K562 (cell line): Measurements from ENCODE around the gene XPNPEP3. TPM values are rescaled to one million over a fixed set of nuclear protein-coding genes. Genes with fewer than 3 reads are reported as not detected.
A peak's percentile ranks its signal among the peaks of the same experiment; 100 is the strongest.

Source experiments
- DIDO1 ChIP-seq: fragments of 450-650 bp; IDR thresholded peaks from 2 replicates; pipeline ENCODE4 v1.6.1; 2016; ENCODE audit warnings: low read depth, missing biosample characterization, missing genetic modification characterization
- DPF2 ChIP-seq: fragments of 450-650 bp; IDR thresholded peaks from 2 replicates; pipeline ENCODE4 v1.6.1; 2016
- E2F6 ChIP-seq, 2 experiments: IDR thresholded peaks; 2 replicates each; pipeline ENCODE4 v1.6.1; 2011; ENCODE audit warnings: borderline replicate concordance in 1 of 2, control low read depth in 1 of 2, low read depth in 1 of 2, low read length in 1 of 2, mild to moderate bottlenecking in 1 of 2, mixed read lengths in 1 of 2, moderate library complexity in 1 of 2; ENCODE audit not compliant: insufficient read depth in 1 of 2, insufficient read length in 1 of 2, poor library complexity in 1 of 2, severe bottlenecking in 1 of 2; ENCODE audit errors: extremely low read depth in 1 of 2
- E2F8 ChIP-seq: fragments of 450-650 bp; IDR thresholded peaks from 2 replicates; pipeline ENCODE4 v1.7.1; 2018; ENCODE audit warnings: mild to moderate bottlenecking, low read depth; ENCODE audit not compliant: partially characterized antibody
- ILF3 ChIP-seq: fragments of 450-650 bp; IDR thresholded peaks from 2 replicates; pipeline ENCODE4 v1.6.1; 2018; ENCODE audit warnings: antibody characterized with exemption, mild to moderate bottlenecking, moderate library complexity, borderline replicate concordance
- MAFK ChIP-seq: IDR thresholded peaks from 2 replicates; pipeline ENCODE4 v1.6.1; 2011; ENCODE audit warnings: low read length, improper control_type of control experiment
- NR0B1 ChIP-seq: fragments of 450-650 bp; IDR thresholded peaks from one replicate; pipeline ENCODE4 v1.6.1; 2018; ENCODE audit warnings: mild to moderate bottlenecking, moderate library complexity; ENCODE audit not compliant: partially characterized antibody
- PHTF2 ChIP-seq: fragments of 250-450 bp; sonication (Bioruptor Pico); IDR thresholded peaks from 2 replicates; pipeline ENCODE4 v1.5.0; 2021; ENCODE audit warnings: mild to moderate bottlenecking
- PTTG1 ChIP-seq: fragments of 450-650 bp; IDR thresholded peaks from 2 replicates; pipeline ENCODE4 v1.6.1; 2016; ENCODE audit warnings: low read depth, mild to moderate bottlenecking, missing genetic modification characterization, missing compliant biosample characterization
- SMARCE1 ChIP-seq: fragments of 450-650 bp; IDR thresholded peaks from 2 replicates; pipeline ENCODE4 v1.7.1; 2016; ENCODE audit warnings: mild to moderate bottlenecking
- TEAD4 ChIP-seq, 2 experiments: sonication (generic) in 1 of 2; formaldehyde crosslinking in 1 of 2; IDR thresholded peaks; 2 replicates each; pipeline versions ENCODE4 v1.6.1 to v1.8.0; 2012 to 2022; ENCODE audit warnings: borderline replicate concordance in 1 of 2, inconsistent platforms in 1 of 2, low read length in 1 of 2, mild to moderate bottlenecking in 1 of 2, missing genetic modification reagents in 1 of 2
- TGIF2 ChIP-seq: sonication (generic); formaldehyde crosslinking; IDR thresholded peaks from 2 replicates; pipeline ENCODE4 v1.8.1; 2022; ENCODE audit warnings: mild to moderate bottlenecking, missing genetic modification reagents, moderate library complexity
- ZBTB7A ChIP-seq: IDR thresholded peaks from 2 replicates; pipeline ENCODE4 v1.6.1; 2011; ENCODE audit warnings: low read depth, mild to moderate bottlenecking, low read length, moderate library complexity, borderline replicate concordance; ENCODE audit not compliant: control insufficient read depth
- ZNF184 ChIP-seq: sonication (generic); formaldehyde crosslinking; IDR thresholded peaks from 2 replicates; pipeline ENCODE4 v1.5.0; 2020; ENCODE audit warnings: missing genetic modification reagents
- ZNF212 ChIP-seq: fragments of 450-650 bp; formaldehyde crosslinking; IDR thresholded peaks from 2 replicates; pipeline ENCODE4 v1.4.0; 2020; ENCODE audit warnings: mild to moderate bottlenecking
- ZNF398 ChIP-seq: fragments of 250-450 bp; sonication (Bioruptor Pico); IDR thresholded peaks from 2 replicates; pipeline ENCODE4 v1.8.0; 2021; ENCODE audit warnings: moderate library complexity, mild to moderate bottlenecking, inconsistent platforms
- ZNF445 ChIP-seq: fragments of 250-450 bp; sonication (Bioruptor Pico); IDR thresholded peaks from 2 replicates; pipeline ENCODE4 v1.4.0; 2020; ENCODE audit warnings: low read depth, mild to moderate bottlenecking, moderate library complexity
- ZNF589 ChIP-seq: fragments of 200-800 bp; sonication (Bioruptor generic); IDR thresholded peaks from 2 replicates; pipeline ENCODE4 v1.6.1; 2016; ENCODE audit warnings: low read depth, missing genetic modification characterization, missing compliant biosample characterization
- polyA plus RNA-seq, 8 experiments: library from polyadenylated mRNA; depleted of rRNA in 4 of 8; stranded (reverse) in 5 of 8; unstranded in 3 of 8; fragments of >200 nt; fragmentation: Nextera tagmentation in 2 of 8; fragmentation: Illumina TruSeq in 1 of 8; extraction: Ambion mirVana in 2 of 8; extraction: Trizol in 1 of 8; gene quantifications; 2 replicates each; pipeline versions ENCODE4 v1.2.1 to v1.2.3, GENCODE V29; 2011 to 2014; ENCODE audit warnings: inconsistent platforms in 1 of 8, missing spikeins in 1 of 8
- total RNA-seq, 7 experiments: library from RNA; depleted of rRNA in 6 of 7; stranded (reverse); fragments of >200 nt in 6 of 7; fragmentation: Illumina TruSeq in 2 of 7; extraction: Trizol in 2 of 7; gene quantifications; 2 replicates each; pipeline versions ENCODE4 v1.2.1 to v1.2.3, GENCODE V29; 2011 to 2021; ENCODE audit warnings: low replicate concordance in 1 of 7
- TF ChIP-seq, protein P1 (sequence below), 3 experiments: IDR thresholded peaks in 2 of 3; conservative IDR thresholded peaks in 1 of 3; 2 replicates each; pipeline ENCODE4 v1.5.1; 2011 to 2012; ENCODE audit warnings: low read length in 3 of 3, mild to moderate bottlenecking in 3 of 3, control low read depth in 2 of 3, improper control_type of control experiment in 1 of 3, inconsistent platforms in 1 of 3, low read depth in 1 of 3, mixed read lengths in 1 of 3, moderate library complexity in 1 of 3; ENCODE audit not compliant: insufficient read depth in 2 of 3

The XPNPEP3 gene
- total and polyA plus RNA-seq, 9 of the 15 experiments (the other 6 are each of a cell fraction or from before 2014, with no cell fraction given), result 9.1 to 22.6 (median 15.6) TPM

DNA sequence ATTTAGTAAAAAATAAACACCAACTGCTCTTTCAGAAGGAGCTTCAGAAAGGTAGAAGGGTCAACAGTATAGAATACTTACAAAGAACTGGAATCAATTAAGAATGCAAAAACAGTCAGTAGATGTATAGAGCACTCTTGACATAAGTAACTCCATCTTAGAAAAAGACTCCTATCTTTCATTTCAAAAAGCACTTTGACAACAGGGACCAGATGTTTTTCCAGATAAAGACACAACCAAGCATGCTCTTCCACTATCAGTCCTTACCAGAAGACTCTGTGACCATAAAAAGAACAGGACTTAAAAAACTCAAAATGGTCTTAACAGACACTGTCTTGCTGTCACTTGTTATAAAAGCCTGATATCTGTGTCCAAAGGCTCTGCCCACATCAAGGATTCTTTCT, 43.0 kb upstream of the XPNPEP3 start (continued):
- TF ChIP-seq E2F6 (IDR thresholded peaks at IDR 0.05; ENCODE audit: borderline replicate concordance in 1 of 2, extremely low read depth in 1 of 2, insufficient read depth in 1 of 2, insufficient read length in 1 of 2, low read depth in 1 of 2, low read length in 1 of 2, poor library complexity in 1 of 2, severe bottlenecking in 1 of 2) (no peak), SMARCE1 (peak; percentile 98), NR0B1 (no peak), ZNF184 (CRISPR knock-in tag) (no peak), PHTF2 (CRISPR knock-in tag) (peak; percentile 99), ZNF212 (CRISPR knock-in tag) (peak; percentile 97), ILF3 (no peak), ZNF398 (CRISPR knock-in tag) (peak; percentile 98), E2F8 (no peak), PTTG1 (tag) (peak; percentile 100), DPF2 (peak; percentile 99), TEAD4 (IDR thresholded peaks at IDR 0.05; ENCODE audit: low read length) (peak; percentile 99), TEAD4 (CRISPR knock-in tag; IDR thresholded peaks at IDR 0.05; ENCODE audit: borderline replicate concordance) (no peak), ZNF445 (peak; percentile 98), ZNF589 (peak; percentile 100), TGIF2 (CRISPR knock-in tag) (no peak), MAFK (no peak), DIDO1 (tag) (peak; percentile 95), ZBTB7A (no peak)
- TF ChIP-seq, protein P1, sequence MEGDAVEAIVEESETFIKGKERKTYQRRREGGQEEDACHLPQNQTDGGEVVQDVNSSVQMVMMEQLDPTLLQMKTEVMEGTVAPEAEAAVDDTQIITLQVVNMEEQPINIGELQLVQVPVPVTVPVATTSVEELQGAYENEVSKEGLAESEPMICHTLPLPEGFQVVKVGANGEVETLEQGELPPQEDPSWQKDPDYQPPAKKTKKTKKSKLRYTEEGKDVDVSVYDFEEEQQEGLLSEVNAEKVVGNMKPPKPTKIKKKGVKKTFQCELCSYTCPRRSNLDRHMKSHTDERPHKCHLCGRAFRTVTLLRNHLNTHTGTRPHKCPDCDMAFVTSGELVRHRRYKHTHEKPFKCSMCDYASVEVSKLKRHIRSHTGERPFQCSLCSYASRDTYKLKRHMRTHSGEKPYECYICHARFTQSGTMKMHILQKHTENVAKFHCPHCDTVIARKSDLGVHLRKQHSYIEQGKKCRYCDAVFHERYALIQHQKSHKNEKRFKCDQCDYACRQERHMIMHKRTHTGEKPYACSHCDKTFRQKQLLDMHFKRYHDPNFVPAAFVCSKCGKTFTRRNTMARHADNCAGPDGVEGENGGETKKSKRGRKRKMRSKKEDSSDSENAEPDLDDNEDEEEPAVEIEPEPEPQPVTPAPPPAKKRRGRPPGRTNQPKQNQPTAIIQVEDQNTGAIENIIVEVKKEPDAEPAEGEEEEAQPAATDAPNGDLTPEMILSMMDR (IDR thresholded peaks at IDR 0.05 in 2 of 3, conservative IDR thresholded peaks at IDR 0.05 in 1 of 3; ENCODE audit: insufficient read depth in 2 of 3, low read depth in 1 of 3, low read length in 3 of 3), result no peak
